Activated CD4-positive, alpha-beta T cell treated with anti-CD3 and anti-CD28 coated beads, Interleukin-10, Interleukin-2, amounts not matched to agents 100 ng/mL and 50 ng/mL, durations not matched to agents 16 hours and 8 hours (primary cell): ENCODE data around the gene PI4K2A.
A peak's percentile ranks its signal among the peaks of the same experiment; 100 is the strongest.
"Not testable (repeated sequence)": the region's sequence is repeated elsewhere in the genome, so short reads cannot be mapped to it uniquely, and the experiment has no call there.

ENCODE experiments used
- DNase-seq: peaks from one replicate; pipeline ENCODE4 v3.0.0-alpha.2; 2020

The PI4K2A gene

GRCh38 chr10:97632949-97633884, 7.3 kb upstream of the PI4K2A start, which contains the start of gene MORN4:
Gene MORN4, minus strand, starts transcription at chr10:97633500. Its CDS starts 13,847 bp downstream, at chr10:97619653.
- peak; percentile 96 for DNase-seq

- DNase-seq: peak; percentile 51
Observed at GRCh38 chr10:97633921-97634320, 6.5 kb upstream of the PI4K2A start.

DNA sequence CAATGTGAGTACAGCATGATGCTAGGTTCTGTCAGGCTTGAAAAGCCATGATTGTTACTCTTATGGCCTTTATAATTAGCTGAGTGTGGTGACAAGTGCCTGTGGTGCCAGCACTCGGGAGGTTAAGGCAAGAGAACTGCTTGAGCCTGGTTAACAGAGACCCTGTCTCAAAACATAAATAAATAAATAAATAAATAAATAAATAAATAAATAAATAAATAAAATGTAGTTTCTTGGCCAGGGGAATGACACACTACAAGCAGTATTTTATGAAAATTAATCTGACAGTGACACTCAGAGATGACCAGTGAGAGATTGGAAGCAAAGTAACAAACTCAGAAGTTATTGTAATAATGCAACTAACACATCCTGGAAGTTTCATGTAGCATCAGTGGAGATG, 4.9 kb upstream of the PI4K2A start:
- DNase-seq: no peak

- not testable (repeated sequence) for DNase-seq
Observed at GRCh38 chr10:97639090-97639489, 1.4 kb upstream of the PI4K2A start.

GRCh38 chr10:97640868-97641811, 669 bp downstream of the PI4K2A start:
- peak; percentile 23 for DNase-seq

DNA sequence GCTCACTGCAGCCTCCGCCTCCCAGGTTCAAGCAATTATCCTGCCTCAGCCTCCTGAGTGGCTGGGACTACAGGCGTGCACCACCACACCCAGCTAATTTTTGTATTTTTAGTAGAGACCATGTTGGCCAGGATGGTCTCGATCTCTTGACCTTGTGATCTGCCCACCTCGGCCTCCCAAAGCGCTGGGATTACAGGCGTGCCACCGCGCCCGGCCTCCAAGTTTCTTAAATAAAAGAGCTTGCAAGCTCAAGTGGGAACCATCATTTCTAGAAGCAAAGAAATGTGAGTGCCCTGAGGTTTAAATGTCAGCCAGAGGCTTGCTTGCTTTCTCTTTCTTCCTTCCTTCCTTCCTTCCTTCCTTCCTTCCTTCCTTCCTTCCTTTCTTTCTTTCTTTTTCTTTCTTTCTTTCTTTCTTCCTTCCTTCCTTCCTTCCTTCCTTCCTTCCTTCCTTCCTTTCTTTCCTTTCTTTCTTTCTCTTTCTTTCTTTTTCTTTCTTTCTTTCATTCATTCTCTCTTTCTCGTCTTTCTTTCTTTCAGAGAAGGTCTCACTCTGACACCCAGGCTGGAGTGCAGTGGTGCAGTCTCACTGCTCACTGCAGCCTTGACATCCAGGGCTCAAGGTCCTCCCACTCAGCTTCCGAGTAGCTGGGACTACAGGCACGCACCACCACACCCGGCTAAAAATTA, 2.1 kb downstream of the PI4K2A start:
- DNase-seq: not testable (repeated sequence)

DNA sequence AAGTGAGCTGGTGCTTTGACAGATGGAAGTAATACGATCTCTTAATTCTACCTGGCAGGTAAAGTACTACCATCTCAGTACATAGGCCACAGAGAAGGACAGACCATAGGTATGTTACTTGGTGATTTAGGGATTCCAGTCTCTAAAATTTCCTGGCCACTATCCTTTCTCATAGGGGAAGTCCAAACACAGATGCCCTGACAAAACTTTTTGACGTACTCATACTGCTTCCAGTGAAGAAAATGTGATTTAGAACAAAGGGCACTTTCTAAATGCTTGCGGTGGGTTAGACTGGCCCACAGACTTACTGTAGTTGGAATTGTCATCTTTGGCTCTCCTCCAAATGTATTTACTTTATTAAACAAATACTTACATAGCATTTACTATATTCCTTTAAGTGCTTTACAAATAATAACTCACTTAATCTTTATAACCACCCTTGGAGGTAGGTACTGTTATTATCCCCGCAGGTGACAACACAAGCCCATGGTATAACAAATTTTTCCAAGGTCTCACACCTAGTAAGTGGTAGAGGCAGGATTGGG, 3.0 kb downstream of the PI4K2A start:
- DNase-seq: no peak

DNA sequence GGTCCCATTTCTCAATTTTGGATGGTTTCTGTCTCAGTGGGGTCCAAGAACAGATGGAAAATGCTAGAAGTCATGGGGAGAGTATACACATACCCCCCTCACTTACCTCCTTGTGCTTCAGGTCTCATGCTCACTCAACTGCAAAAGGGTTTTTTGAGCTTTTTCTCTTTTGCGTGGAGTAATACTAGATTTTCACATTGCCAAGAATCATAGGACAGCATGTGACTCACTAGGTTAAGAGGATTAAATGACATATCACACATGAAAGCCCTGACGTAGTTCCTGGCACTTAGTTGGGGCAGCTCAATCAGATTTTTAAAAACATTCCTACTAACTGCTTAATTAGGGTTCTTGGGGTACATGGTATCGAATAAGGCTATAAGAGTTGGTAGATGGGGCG, 4.5 kb downstream of the PI4K2A start:
- no peak for DNase-seq

GRCh38 chr10:97647556-97647955, 7.1 kb downstream of the PI4K2A start:
- no peak for DNase-seq

DNA sequence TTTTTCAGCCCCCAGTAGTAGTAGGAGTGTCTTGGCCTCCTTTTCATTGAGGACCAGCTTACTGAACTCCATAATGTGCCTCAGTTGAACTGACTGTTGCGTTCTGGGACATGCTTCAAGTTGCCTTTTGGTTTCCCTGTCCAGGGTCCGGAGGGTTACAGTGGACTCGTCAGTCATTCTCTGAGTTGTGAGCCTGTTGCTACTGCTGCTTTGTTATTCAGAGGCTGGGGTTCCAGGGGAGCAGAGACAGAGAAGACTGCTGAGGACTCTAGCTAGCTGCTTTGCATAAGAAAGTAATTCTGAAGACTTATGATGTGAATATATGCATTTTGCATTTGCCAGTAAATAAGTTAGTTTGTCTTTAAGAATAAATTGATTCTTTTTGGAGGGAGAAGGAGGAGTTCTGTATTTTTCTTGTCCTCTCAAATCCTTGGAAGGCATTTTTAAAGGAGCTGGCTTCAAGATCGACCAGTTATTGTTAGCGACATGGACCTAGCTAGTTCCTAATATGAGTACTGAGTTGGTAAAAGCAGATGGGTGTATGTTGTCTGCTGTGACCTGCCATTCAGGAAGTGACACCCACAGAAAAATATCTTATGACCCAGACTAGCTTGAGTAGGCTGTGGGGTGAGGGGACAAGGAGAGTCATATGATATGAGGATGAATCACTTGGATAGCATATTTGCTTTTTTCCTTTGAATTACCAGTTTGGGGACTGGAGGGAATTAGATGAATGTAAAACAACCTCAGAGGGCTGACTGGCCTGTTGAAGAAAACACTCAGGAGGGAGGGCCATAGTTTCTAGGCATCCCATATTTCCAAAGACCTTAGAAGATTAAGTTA, 8.3 kb downstream of the PI4K2A start:
- peak; percentile 83 for DNase-seq

GRCh38 chr10:97649405-97649750, 8.9 kb downstream of the PI4K2A start:
- DNase-seq: not testable (repeated sequence)

DNA sequence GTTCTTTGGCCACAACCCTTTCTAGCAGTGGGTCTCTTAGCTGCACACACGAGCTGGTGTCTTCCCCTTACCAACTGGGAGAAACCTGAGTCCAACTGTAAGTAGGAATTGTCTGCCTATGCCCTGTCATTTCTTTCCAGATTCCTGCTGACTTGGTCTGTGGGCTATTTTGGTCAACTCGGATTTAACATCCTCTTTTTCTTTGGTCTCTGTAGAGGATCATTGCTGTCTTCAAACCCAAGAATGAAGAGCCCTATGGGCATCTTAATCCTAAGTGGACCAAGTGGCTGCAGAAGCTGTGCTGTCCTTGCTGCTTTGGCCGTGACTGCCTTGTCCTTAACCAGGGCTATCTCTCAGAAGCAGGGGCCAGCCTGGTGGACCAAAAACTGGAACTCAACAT, 10.3 kb downstream of the PI4K2A start:
- no peak for DNase-seq

- DNase-seq: no peak
Observed at GRCh38 chr10:97651773-97652172, 11.3 kb downstream of the PI4K2A start.

DNA sequence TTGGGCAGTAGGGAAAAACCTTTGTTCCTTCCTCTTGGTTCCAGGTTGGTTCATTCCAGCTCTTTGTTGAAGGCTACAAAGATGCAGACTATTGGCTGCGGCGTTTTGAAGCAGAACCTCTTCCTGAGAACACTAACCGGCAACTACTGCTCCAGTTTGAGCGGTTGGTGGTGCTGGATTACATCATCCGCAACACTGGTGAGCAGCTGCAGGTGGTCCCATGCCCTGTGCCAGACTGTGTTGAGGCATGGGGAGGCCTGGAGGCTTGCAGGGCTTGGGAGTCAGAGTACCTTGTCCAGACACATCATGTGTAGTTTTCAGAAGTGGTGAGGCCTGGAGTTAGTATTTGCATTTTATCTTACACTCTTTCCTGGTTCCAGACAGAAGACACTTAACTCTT, 16.3 kb downstream of the PI4K2A start:
- no peak for DNase-seq

GRCh38 chr10:97659589-97659988, 19.1 kb downstream of the PI4K2A start:
- no peak for DNase-seq

- no peak for DNase-seq
Observed at GRCh38 chr10:97664282-97664850, 23.9 kb downstream of the PI4K2A start.

DNA sequence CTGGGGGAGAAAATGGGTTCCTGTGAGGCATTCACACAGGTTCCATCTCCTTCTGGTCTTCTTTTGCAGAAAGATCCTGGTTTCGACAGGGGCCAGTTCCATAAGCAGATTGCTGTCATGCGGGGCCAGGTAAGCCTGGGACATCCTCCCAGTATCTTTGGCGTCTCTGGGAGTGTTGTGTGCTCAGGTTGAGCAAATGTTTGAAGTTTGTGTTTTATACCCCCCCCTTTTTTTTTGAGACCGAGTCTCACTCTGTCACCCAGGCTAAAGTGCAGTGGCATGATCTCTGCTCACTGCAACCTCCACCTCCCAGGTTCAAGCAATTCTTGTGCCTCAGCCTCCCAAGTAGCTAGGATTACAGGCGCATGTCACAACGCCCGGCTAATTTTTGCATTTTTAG, 26.5 kb downstream of the PI4K2A start:
- DNase-seq: no peak

DNA sequence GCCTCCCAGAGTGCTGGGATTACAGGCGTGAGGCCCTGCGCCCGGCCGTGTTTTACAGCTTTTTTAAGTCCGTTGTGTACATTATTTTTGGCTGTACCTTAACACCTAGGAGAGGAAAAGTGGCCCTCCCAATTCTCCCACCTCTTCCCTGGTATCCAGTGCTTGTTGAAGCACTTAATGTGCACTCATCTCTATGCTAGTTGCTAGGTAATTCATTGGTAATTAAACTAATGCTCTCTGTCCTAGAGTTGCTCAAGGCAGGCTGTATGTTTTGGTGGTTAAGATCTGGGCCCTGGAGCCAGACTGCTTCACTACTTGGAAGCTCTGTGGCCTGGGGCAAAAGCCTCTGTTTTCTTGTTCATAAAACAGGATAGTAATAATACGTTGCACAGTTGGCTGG, 27.0 kb downstream of the PI4K2A start:
- DNase-seq: no peak

DNA sequence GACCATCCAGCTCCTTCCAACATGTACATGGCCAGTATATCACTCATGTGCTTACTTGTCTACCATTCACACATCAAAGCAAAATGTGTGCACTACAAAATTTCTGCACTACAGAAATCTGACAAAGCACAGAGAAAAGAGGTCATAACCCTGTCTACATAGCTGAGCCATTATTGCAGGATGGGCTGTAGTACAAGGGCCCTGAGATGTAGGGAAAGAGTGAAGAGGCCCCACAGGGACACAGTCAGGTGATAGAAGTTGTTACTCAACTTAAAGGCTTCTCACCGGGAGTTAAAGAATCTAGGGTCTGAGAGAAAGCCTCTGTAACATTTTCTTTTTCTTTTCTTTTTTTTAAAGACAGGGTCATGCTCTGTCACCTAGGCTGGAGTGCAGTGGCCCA, 29.1 kb downstream of the PI4K2A start:
- no peak for DNase-seq

- peak; percentile 38 for DNase-seq
Observed at GRCh38 chr10:97673736-97674525, 33.5 kb downstream of the PI4K2A start.

DNA sequence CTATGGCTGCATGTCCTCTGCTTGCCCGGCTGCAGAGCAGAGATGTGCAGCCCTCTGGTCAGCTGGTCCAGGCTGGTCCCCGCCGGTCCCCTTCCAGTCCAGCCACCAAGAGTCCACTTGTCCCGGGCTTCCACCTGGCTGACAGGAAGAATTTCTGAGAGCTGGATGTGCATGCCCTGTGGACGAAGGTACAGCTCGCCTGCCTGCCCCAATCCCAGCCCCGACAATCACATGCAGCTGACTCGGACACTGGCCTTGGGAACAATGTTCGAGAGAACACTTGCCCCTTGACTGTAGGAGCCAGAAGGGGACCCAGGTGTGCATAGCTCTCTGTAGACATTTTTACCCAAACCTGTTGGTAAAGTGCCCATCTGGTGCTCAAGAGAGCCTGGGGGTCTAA, 34.8 kb downstream of the PI4K2A start:
- no peak for DNase-seq
